ENCODE results near the gene MAEA.

Gene MAEA

GRCh38 chr4:1354983-1355275 lies 65.2 kb downstream of the MAEA start:
- no peak for DNase-seq

GRCh38 chr4:1355378-1355777 lies 65.7 kb downstream of the MAEA start:
- no peak for DNase-seq

- DNase-seq, result peak in 5 of 6 experiments; percentile 8 to 45 (median 26)
These were observed 66.7 kb downstream of the MAEA start for GRCh38 chr4:1356181-1356998.

GRCh38 chr4:1357356-1358248 lies 67.9 kb downstream of the MAEA start:
- no peak for DNase-seq

GRCh38 chr4:1358421-1359143 lies 68.9 kb downstream of the MAEA start:
- DNase-seq, result no peak

- no peak for DNase-seq
These were observed 69.4 kb downstream of the MAEA start for GRCh38 chr4:1359144-1359501.

- DNase-seq, result no peak
These were observed 70.3 kb downstream of the MAEA start for GRCh38 chr4:1359976-1360375.

GRCh38 chr4:1360423-1361283 lies 71.0 kb downstream of the MAEA start:
- DNase-seq, result no peak

GRCh38 chr4:1361431-1361830 lies 71.7 kb downstream of the MAEA start:
- no peak for DNase-seq

- DNase-seq, result no peak
These were observed 72.4 kb downstream of the MAEA start for GRCh38 chr4:1362046-1362445.

- DNase-seq, result no peak
These were observed 72.8 kb downstream of the MAEA start for GRCh38 chr4:1362521-1362920.

- DNase-seq, result no peak
These were observed 73.8 kb downstream of the MAEA start for GRCh38 chr4:1363513-1363912.

GRCh38 chr4:1364217-1364616 lies 74.5 kb downstream of the MAEA start:
- DNase-seq, result no peak

- DNase-seq, result no peak
These were observed 75.1 kb downstream of the MAEA start for GRCh38 chr4:1364748-1365147.

GRCh38 chr4:1365271-1366178 lies 75.8 kb downstream of the MAEA start:
- no peak for DNase-seq

GRCh38 chr4:1366371-1367229 lies 76.9 kb downstream of the MAEA start:
- no peak for DNase-seq

- DNase-seq, result no peak
These were observed 77.7 kb downstream of the MAEA start for GRCh38 chr4:1367230-1367935.

GRCh38 chr4:1367936-1368289 lies 78.2 kb downstream of the MAEA start:
- no peak for DNase-seq

GRCh38 chr4:1368421-1369090 lies 78.9 kb downstream of the MAEA start:
- DNase-seq, result no peak

Data from stimulated activated naive CD4-positive, alpha-beta T cell (primary cell).